AG04450 (cell line): ENCODE measurements around the gene AHRR. TPM values are rescaled to one million over a fixed set of nuclear protein-coding genes. Genes with fewer than 3 reads are reported as not detected.

Source experiments
- CTCF ChIA-PET: fragments of 300-600, 350-600 bp; formaldehyde crosslinking; extraction: SDS; loops from one replicate; lab custom pipeline; 2022; ENCODE audit warnings: antibody characterized with exemption, inconsistent platforms; lab: Charles Lee
- POLR2A ChIA-PET: fragments of 350-600 bp; formaldehyde crosslinking; extraction: SDS; loops from one replicate; lab custom pipeline; 2021; ENCODE audit warnings: antibody characterized with exemption, inconsistent platforms; lab: Yijun Ruan, JAX
- DNase-seq: peaks from one replicate; pipeline ENCODE4 v3.0.0-alpha.2; 2011; ENCODE audit warnings: low read depth, low spot score
- H3K27ac ChIP-seq: one replicate; pipeline ENCODE4 v1.5.1; 2012; ENCODE audit warnings: low read depth, low read length, control low read depth
- H3K27me3 ChIP-seq: one replicate; pipeline ENCODE4 v1.6.0; 2012; ENCODE audit warnings: low read length; ENCODE audit not compliant: control insufficient read depth, insufficient read depth
- H3K4me3 ChIP-seq: 2 replicates; pipeline ENCODE4 v1.5.1; 2011; ENCODE audit warnings: mild to moderate bottlenecking, low read depth, low read length, control low read depth
- H3K9me3 ChIP-seq: 2 replicates; pipeline ENCODE4 v1.5.1; 2012; ENCODE audit warnings: low read length; ENCODE audit not compliant: control insufficient read depth, insufficient read depth
- polyA plus RNA-seq: library from polyadenylated mRNA; depleted of rRNA; stranded (reverse); fragments of >200 nt; gene quantifications from 2 replicates; pipeline ENCODE4 v1.2.3, GENCODE V29; 2011
- TF ChIP-seq, protein P1 (sequence below): IDR thresholded peaks from 2 replicates; pipeline ENCODE4 v1.5.1; 2011; ENCODE audit warnings: low read depth, low read length, control low read depth, inconsistent platforms

AHRR gene
- polyA plus RNA-seq, 1 experiment: 22.3 TPM

GRCh38 chr5:422323-423232 is 101.1 kb downstream of the AHRR start:
- ChIA-PET CTCF (no interaction called here), POLR2A (no interaction called here)
- H3K27me3 ChIP-seq: no peaks in the 10 kb centered on the region
- H3K4me3 ChIP-seq: no peak overlapping the region
- DNase-seq: no peak
- H3K9me3 ChIP-seq: peaks cover 9% of the 10 kb centered on the region; the same call in 1 of the 2 replicates
- TF ChIP-seq, protein P1, sequence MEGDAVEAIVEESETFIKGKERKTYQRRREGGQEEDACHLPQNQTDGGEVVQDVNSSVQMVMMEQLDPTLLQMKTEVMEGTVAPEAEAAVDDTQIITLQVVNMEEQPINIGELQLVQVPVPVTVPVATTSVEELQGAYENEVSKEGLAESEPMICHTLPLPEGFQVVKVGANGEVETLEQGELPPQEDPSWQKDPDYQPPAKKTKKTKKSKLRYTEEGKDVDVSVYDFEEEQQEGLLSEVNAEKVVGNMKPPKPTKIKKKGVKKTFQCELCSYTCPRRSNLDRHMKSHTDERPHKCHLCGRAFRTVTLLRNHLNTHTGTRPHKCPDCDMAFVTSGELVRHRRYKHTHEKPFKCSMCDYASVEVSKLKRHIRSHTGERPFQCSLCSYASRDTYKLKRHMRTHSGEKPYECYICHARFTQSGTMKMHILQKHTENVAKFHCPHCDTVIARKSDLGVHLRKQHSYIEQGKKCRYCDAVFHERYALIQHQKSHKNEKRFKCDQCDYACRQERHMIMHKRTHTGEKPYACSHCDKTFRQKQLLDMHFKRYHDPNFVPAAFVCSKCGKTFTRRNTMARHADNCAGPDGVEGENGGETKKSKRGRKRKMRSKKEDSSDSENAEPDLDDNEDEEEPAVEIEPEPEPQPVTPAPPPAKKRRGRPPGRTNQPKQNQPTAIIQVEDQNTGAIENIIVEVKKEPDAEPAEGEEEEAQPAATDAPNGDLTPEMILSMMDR: no peak
- no peak overlapping the region for H3K27ac ChIP-seq

- Histone ChIP-seq H3K27me3 (no peaks in the 10 kb centered on the region), H3K9me3 (peaks cover 13% of the 10 kb centered on the region; the same call in 1 of the 2 replicates), H3K27ac (no peak overlapping the region), H3K4me3 (no peak overlapping the region)
- TF ChIP-seq, protein P1: no peak
- CTCF ChIA-PET: no interaction called here
- POLR2A ChIA-PET: no interaction called here
- no peak for DNase-seq
These were observed 101.7 kb downstream of the AHRR start for GRCh38 chr5:423233-423565.

GRCh38 chr5:423626-424261 is 102.2 kb downstream of the AHRR start:
- no peaks in the 10 kb centered on the region for H3K27me3 ChIP-seq
- no peak overlapping the region for H3K4me3 ChIP-seq
- POLR2A ChIA-PET: no interaction called here
- peaks cover 13% of the 10 kb centered on the region; the same call in 1 of the 2 replicates for H3K9me3 ChIP-seq
- TF ChIP-seq, protein P1: no peak
- no peak for DNase-seq
- H3K27ac ChIP-seq: no peak overlapping the region
- CTCF ChIA-PET: no interaction called here

- ChIA-PET POLR2A (no interaction called here), CTCF (no interaction called here)
- TF ChIP-seq, protein P1: no peak
- DNase-seq: no peak
- H3K27me3 ChIP-seq: no peaks in the 10 kb centered on the region
- H3K9me3 ChIP-seq: peaks cover 19% of the 10 kb centered on the region; the same call in 1 of the 2 replicates
- peak overlapping the region; percentile 31 for H3K27ac ChIP-seq
- H3K4me3 ChIP-seq: no peak overlapping the region
These were observed 103.0 kb downstream of the AHRR start for GRCh38 chr5:424301-425110.
